Vagina (tissue), 2 donors: ENCODE results near the gene LMO3. TPM values are rescaled to one million over a fixed set of nuclear protein-coding genes. Genes with fewer than 3 reads are reported as not detected.
A peak's percentile ranks its signal among the peaks of the same experiment; 100 is the strongest.

Source experiments
- DNase-seq, 2 donors: peaks; one replicate each; pipeline ENCODE4 v3.0.0-alpha.2; 2017; ENCODE audit errors: extremely low spot score in 2 of 2
- H3K27ac ChIP-seq: fragments of 200-600 bp; sonication (generic); one replicate; pipeline ENCODE4 v1.5.1; 2019
- H3K27me3 ChIP-seq: fragments of 200-600 bp; sonication (generic); one replicate; pipeline ENCODE4 v1.5.1; 2019
- H3K36me3 ChIP-seq, 2 donors: fragments of 200-600 bp; sonication (generic); one replicate each; pipeline ENCODE4 v1.5.1; 2017 to 2019
- H3K4me1 ChIP-seq: fragments of 200-600 bp; sonication (generic); one replicate; pipeline ENCODE4 v1.5.1; 2019
- H3K4me3 ChIP-seq, 2 donors: fragments of 200-600 bp; sonication (generic); 1 replicate in 1 of 2; 2 replicates in 1 of 2; pipeline ENCODE4 v1.5.1; 2016 to 2019
- H3K9me3 ChIP-seq: fragments of 200-600 bp; sonication (generic); one replicate; pipeline ENCODE4 v1.5.1; 2019
- CTCF ChIP-seq, 3 experiments: fragments of 450-650 bp in 2 of 3; fragments of 200-600 bp in 1 of 3; sonication (generic) in 1 of 3; IDR thresholded peaks; one replicate each; pipeline ENCODE4 v1.5.1; 2017 to 2019; ENCODE audit warnings: antibody characterized with exemption in 3 of 3, mild to moderate bottlenecking in 2 of 3, moderate library complexity in 2 of 3
- POLR2A ChIP-seq, 2 donors: fragments of 450-650 bp; IDR thresholded peaks; one replicate each; pipeline ENCODE4 v1.6.1; 2017; ENCODE audit warnings: antibody characterized with exemption in 2 of 2, mild to moderate bottlenecking in 2 of 2, moderate library complexity in 2 of 2
- POLR2AphosphoS5 ChIP-seq, 2 donors: sonication (generic); formaldehyde crosslinking; IDR thresholded peaks; one replicate each; pipeline ENCODE4 v1.9.0; 2017; ENCODE audit warnings: antibody characterized with exemption in 2 of 2, mild to moderate bottlenecking in 2 of 2, low read depth in 1 of 2; ENCODE audit not compliant: insufficient read depth in 1 of 2
- intact Hi-C: fragments of 100-400 bp; cut with DNase I; formaldehyde crosslinking; loops from one replicate; pipeline ENCODE4 v1.15.1; 2023
- total RNA-seq: library from RNA; depleted of rRNA; stranded (reverse); fragments of >200 nt; gene quantifications from one replicate; pipeline ENCODE4 v1.2.3, GENCODE V29; 2016

LMO3 gene
- total RNA-seq, 1 donor from 2014 or later = 73.7 TPM

DNA sequence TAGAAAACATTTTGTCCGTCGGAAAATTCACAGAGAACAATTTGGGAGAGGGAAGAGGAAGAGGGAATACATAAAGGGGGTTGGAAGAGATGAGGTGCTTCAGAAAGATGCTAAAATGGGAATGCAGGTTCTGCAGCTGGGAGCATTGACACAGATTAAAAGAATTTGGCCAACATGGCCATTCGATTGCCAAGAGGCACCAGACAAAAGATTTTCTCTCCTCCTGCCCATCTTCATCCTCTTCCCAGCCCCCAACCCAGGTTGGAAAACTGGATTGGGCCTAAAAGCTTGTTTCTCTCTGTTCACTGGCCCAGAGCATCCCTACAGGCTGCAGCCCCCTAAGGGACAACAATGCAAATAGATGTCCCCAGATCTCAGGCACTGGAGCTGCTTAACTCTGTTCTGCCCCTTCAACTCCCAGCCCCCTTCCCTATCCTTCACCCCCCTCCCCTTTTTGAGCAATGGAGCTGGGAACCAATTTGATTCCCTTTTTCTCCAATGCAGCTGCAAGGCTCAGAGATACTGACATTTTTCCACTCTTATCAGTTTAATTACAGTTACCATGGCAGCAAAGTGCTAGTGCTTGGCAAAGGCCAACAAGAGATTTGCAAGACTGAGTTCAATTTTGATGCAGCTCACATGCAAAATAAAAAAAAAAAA, 1.9 kb downstream of the LMO3 start:
- no peak for TF ChIP-seq POLR2A (IDR thresholded peaks at IDR 0.05)
- no peak for TF ChIP-seq POLR2AphosphoS5 (IDR thresholded peaks at IDR 0.05; ENCODE audit: insufficient read depth in 1 of 2, low read depth in 1 of 2)
- TF ChIP-seq CTCF (IDR thresholded peaks at IDR 0.05) = no peak
- intact Hi-C loops = no loop called here
- H3K27me3 ChIP-seq = no peaks in the 10 kb centered on the region
- peak overlapping the region; percentile 51 to 57 for H3K4me3 ChIP-seq
- peak overlapping the region; percentile 82 for H3K27ac ChIP-seq
- no peak for DNase-seq
- H3K9me3 ChIP-seq = no peaks in the 10 kb centered on the region
- H3K4me1 ChIP-seq = peaks cover 4% of the 10 kb centered on the region
- no peaks in the 10 kb centered on the region for H3K36me3 ChIP-seq

DNA sequence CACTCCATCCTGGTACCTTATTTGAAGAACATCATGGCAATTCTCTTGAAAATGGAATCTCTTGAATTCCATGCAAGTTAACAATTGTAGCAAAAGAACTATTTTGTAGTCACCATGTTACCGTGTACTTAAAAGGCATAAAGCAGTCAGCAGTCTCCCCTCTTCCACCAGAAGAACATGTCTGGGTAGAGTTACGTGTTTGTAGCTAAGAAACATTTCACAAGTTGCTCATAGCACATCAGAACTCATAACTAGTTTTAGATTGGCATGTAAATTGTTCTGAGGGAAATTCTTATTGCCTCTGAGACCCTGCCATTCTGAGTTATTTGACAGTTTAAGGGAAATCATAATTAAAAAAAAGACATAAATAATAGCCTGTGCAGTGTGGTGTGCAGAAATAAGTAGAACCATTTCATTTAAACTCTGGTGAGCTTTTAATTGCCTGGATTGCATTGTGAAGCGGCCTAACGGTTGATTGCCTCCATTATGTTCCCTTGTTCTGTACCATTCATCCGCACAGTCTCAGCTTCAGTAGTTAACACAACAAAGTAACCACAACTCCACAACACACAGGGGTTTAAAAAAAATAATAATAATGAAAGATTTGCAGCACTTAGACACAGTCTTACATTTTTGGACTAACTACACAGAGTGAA, 2.6 kb downstream of the LMO3 start:
- no peaks in the 10 kb centered on the region for H3K36me3 ChIP-seq
- H3K4me1 ChIP-seq = peaks cover 4% of the 10 kb centered on the region
- no peak overlapping the region for H3K27ac ChIP-seq
- intact Hi-C loops = no loop called here
- no peaks in the 10 kb centered on the region for H3K9me3 ChIP-seq
- TF ChIP-seq CTCF (IDR thresholded peaks at IDR 0.05) (no peak), POLR2AphosphoS5 (IDR thresholded peaks at IDR 0.05; ENCODE audit: insufficient read depth in 1 of 2, low read depth in 1 of 2) (no peak), POLR2A (IDR thresholded peaks at IDR 0.05) (no peak)
- H3K4me3 ChIP-seq = peak overlapping the region in 1 of 2 donors; percentile 28
- DNase-seq = no peak
- no peaks in the 10 kb centered on the region for H3K27me3 ChIP-seq

- no peaks in the 10 kb centered on the region for H3K9me3 ChIP-seq
- H3K36me3 ChIP-seq = no peaks in the 10 kb centered on the region
- intact Hi-C loops = no loop called here
- H3K4me1 ChIP-seq = peaks cover 4% of the 10 kb centered on the region
- H3K27me3 ChIP-seq = no peaks in the 10 kb centered on the region
- DNase-seq = no peak
- H3K4me3 ChIP-seq = peak overlapping the region in 1 of 2 donors; percentile 6
- no peak overlapping the region for H3K27ac ChIP-seq
- no peak for TF ChIP-seq CTCF (IDR thresholded peaks at IDR 0.05)
- TF ChIP-seq POLR2AphosphoS5 (IDR thresholded peaks at IDR 0.05; ENCODE audit: insufficient read depth in 1 of 2, low read depth in 1 of 2) = no peak
- TF ChIP-seq POLR2A (IDR thresholded peaks at IDR 0.05) = no peak
Observed at GRCh38 chr12:16602412-16602811, 3.5 kb downstream of the LMO3 start.

GRCh38 chr12:16600525-16600924, 5.4 kb downstream of the LMO3 start:
- Histone ChIP-seq H3K4me3 (no peak overlapping the region), H3K27ac (no peak overlapping the region), H3K27me3 (no peaks in the 10 kb centered on the region), H3K36me3 (no peaks in the 10 kb centered on the region), H3K4me1 (no peaks in the 10 kb centered on the region), H3K9me3 (no peaks in the 10 kb centered on the region)
- no peak for DNase-seq
- intact Hi-C loops = no loop called here
- no peak for TF ChIP-seq POLR2AphosphoS5 (IDR thresholded peaks at IDR 0.05; ENCODE audit: insufficient read depth in 1 of 2, low read depth in 1 of 2)
- no peak for TF ChIP-seq CTCF (IDR thresholded peaks at IDR 0.05)
- TF ChIP-seq POLR2A (IDR thresholded peaks at IDR 0.05) = no peak

DNA sequence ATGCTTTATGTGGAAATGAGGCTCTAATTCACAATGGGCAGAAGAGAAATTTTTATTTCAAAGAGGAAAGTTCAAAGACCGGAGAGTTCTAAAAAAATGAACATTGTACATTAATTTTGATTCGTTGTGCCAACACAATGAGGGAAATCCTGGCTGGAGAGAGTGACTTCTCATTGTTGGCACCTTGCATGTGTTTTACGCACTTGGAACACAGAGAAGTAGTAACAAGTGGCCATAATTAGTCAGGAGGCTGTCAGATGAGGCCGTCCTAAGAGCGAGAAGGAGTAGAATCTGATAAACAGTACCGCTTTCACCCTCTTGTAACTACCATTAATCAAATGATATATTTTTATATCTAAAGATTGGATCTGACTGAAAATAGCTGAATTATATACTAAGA, 6.9 kb downstream of the LMO3 start:
- DNase-seq = no peak
- intact Hi-C loops = no loop called here
- H3K27ac ChIP-seq = no peak overlapping the region

More for the DNA sequence above, 6.9 kb downstream of the LMO3 start:
- Histone ChIP-seq H3K4me1 (no peaks in the 10 kb centered on the region), H3K4me3 (no peak overlapping the region), H3K36me3 (no peaks in the 10 kb centered on the region), H3K9me3 (no peaks in the 10 kb centered on the region), H3K27me3 (no peaks in the 10 kb centered on the region)
- TF ChIP-seq POLR2AphosphoS5 (IDR thresholded peaks at IDR 0.05; ENCODE audit: insufficient read depth in 1 of 2, low read depth in 1 of 2) = no peak
- TF ChIP-seq POLR2A (IDR thresholded peaks at IDR 0.05) = no peak
- no peak for TF ChIP-seq CTCF (IDR thresholded peaks at IDR 0.05)
